Measurements from ENCODE around the gene TEDC2. TPM values are rescaled to one million over a fixed set of nuclear protein-coding genes. Genes with fewer than 3 reads are reported as not detected.

Gene TEDC2
- total RNA-seq, 1 experiment from 2014 or later, result 35.5 TPM

DNA sequence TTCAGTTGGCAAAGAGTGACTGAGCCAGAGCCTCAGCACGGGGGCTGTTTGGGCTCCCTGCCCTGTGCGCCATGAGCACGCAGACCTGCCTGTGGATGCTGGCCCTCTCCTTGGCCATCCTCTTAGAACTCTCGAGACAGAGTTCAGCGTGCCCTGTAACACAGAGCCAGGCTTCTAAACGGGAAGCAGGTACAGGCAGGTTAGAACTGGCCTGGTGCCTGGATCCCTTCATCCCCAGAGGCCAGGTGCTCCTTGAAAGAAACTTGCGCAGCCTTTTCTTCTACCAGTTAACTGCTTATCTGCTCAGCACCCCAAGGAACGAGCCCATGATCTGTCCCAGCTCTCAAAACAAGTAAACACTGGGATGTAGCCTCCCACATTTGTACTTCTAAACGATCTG is 23.8 kb upstream of the TEDC2 start:
- H3K4me3 ChIP-seq (ENCODE audit: low read length), result no peak overlapping the region
- POLR2A ChIA-PET (ENCODE audit: unreplicated experiment), result no interaction called here
- no peak for TF ChIP-seq EZH2 (IDR thresholded peaks at IDR 0.05; ENCODE audit: low read length, unreplicated experiment)
- TF ChIP-seq EZH2phosphoT487 (IDR thresholded peaks at IDR 0.05; ENCODE audit: borderline replicate concordance, low read length), result no peak
- TF ChIP-seq, protein P1, sequence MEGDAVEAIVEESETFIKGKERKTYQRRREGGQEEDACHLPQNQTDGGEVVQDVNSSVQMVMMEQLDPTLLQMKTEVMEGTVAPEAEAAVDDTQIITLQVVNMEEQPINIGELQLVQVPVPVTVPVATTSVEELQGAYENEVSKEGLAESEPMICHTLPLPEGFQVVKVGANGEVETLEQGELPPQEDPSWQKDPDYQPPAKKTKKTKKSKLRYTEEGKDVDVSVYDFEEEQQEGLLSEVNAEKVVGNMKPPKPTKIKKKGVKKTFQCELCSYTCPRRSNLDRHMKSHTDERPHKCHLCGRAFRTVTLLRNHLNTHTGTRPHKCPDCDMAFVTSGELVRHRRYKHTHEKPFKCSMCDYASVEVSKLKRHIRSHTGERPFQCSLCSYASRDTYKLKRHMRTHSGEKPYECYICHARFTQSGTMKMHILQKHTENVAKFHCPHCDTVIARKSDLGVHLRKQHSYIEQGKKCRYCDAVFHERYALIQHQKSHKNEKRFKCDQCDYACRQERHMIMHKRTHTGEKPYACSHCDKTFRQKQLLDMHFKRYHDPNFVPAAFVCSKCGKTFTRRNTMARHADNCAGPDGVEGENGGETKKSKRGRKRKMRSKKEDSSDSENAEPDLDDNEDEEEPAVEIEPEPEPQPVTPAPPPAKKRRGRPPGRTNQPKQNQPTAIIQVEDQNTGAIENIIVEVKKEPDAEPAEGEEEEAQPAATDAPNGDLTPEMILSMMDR (conservative IDR thresholded peaks at IDR 0.05; ENCODE audit: low read depth, low read length), result no peak
- no peak for ATAC-seq
- peaks cover 25% of the 10 kb centered on the region; the same call in 1 of the 2 replicates for H3K36me3 ChIP-seq (ENCODE audit: low read depth, low read length)
- H3K9me3 ChIP-seq (ENCODE audit: low read length), result no peaks in the 10 kb centered on the region
- H3K27ac ChIP-seq (ENCODE audit: low read length), result no peak overlapping the region
- no peak for DNase-seq
- no peaks in the 10 kb centered on the region for H3K27me3 ChIP-seq (ENCODE audit: low read length)
- intact Hi-C loops (cut with micrococcal nuclease), result no loop called here
- H3K4me2 ChIP-seq (ENCODE audit: low read length), result no peak overlapping the region
- peaks cover 14% of the 10 kb centered on the region for H3K79me2 ChIP-seq (ENCODE audit: low read length)
- BruUV-seq (replicated peaks), result no TSS peak
- H3F3A ChIP-seq (ENCODE audit: low read length, unreplicated experiment), result no peaks in the 10 kb centered on the region
- peaks cover 2% of the 10 kb centered on the region for H3K4me1 ChIP-seq (ENCODE audit: insufficient read depth, low read length)
- H4K20me1 ChIP-seq (ENCODE audit: low read length), result peaks cover 1% of the 10 kb centered on the region; the same call in 1 of the 2 replicates
- no peak overlapping the region for H2AFZ ChIP-seq (ENCODE audit: low read length)
- no peaks in the 10 kb centered on the region for H3K9me2 ChIP-seq (replicated peaks; ENCODE audit: low read length)
- H3K9ac ChIP-seq (ENCODE audit: low read length), result no peak overlapping the region
- CTCF ChIA-PET, result no interaction called here

DNA sequence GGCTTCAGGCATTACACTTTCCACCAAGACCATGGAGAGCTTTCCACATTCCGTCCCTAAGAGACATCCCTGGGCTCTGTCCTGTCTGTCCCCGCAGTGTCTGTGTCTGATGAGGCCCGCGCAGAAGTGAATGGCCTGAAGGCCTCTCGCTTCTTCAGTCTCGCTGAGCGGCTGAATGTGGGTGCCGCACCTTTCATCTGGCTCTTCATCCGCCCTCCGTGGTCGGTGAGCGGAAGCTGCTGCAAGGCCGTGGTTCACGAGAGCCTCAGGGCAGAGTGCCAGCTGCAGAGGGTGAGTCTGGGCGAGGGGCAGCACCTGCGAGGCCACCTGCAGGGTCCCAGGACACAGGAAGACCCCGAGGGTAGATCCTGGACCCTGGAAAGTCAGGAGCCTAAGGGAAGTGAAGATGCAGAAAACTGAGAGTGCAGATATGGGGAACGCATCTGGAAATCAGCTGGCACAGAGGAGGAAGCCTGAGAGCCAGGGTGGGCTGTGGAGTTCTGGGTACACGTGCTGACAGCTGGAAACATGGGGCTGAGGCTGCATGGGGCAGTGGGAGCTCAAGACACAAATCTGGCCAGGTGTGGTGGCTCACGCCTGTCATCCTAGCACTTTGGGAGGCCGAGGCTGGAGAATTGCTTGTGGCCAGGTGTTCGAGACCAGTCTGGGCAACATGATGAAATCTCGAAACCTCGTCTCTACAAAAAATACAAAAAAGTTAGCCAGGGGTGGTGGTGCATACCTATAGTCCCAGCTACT is 22.7 kb upstream of the TEDC2 start:
- ChIA-PET POLR2A (ENCODE audit: unreplicated experiment) (no interaction called here), CTCF (no interaction called here)
- TF ChIP-seq EZH2 (IDR thresholded peaks at IDR 0.05; ENCODE audit: low read length, unreplicated experiment) (no peak), EZH2phosphoT487 (IDR thresholded peaks at IDR 0.05; ENCODE audit: borderline replicate concordance, low read length) (no peak)
- TF ChIP-seq, protein P1 (conservative IDR thresholded peaks at IDR 0.05; ENCODE audit: low read depth, low read length), result no peak
- no peaks in the 10 kb centered on the region for H4K20me1 ChIP-seq (ENCODE audit: low read length)
- ATAC-seq (no peak), DNase-seq (no peak)
- H3K27me3 ChIP-seq (ENCODE audit: low read length), result no peaks in the 10 kb centered on the region
- H3K4me1 ChIP-seq (ENCODE audit: insufficient read depth, low read length), result no peaks in the 10 kb centered on the region
- no peaks in the 10 kb centered on the region for H3F3A ChIP-seq (ENCODE audit: low read length, unreplicated experiment)
- 0 out of 2 replicates have a peak, but pooled peaks cover 4% of the 10 kb centered on the region for H3K79me2 ChIP-seq (ENCODE audit: low read length)
- H3K9me2 ChIP-seq (replicated peaks; ENCODE audit: low read length), result no peaks in the 10 kb centered on the region
- no peak overlapping the region for H3K4me2 ChIP-seq (ENCODE audit: low read length)
- no peaks in the 10 kb centered on the region for H3K9me3 ChIP-seq (ENCODE audit: low read length)
- BruUV-seq (replicated peaks), result no TSS peak
- intact Hi-C loops (cut with micrococcal nuclease), result no loop called here
- no peak overlapping the region for H3K9ac ChIP-seq (ENCODE audit: low read length)
- H2AFZ ChIP-seq (ENCODE audit: low read length), result no peak overlapping the region
- peaks cover 22% of the 10 kb centered on the region; the same call in 1 of the 2 replicates for H3K36me3 ChIP-seq (ENCODE audit: low read depth, low read length)
- H3K4me3 ChIP-seq (ENCODE audit: low read length), result no peak overlapping the region
- no peak overlapping the region for H3K27ac ChIP-seq (ENCODE audit: low read length)

DNA sequence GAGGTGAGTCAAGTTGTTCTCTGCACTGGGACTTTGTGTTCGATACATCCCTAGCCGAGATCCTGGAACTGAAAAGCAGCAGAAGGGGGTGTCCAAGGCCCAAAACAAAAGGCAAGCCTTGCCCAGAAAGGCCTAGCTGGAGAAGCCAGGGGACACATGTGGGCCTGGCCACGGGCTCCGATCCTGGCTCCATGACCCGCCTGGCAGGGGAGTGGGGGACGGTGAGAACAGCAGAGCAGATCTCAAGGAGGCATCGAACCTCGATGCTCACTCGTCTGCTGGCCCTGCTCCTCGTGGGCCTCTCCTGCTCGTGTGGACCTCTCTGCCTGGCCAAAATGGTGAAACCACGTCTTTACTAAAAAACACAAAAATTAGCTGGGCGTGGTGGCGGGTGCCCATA is 21.8 kb upstream of the TEDC2 start:
- peaks cover 15% of the 10 kb centered on the region; the same call in 1 of the 2 replicates for H3K36me3 ChIP-seq (ENCODE audit: low read depth, low read length)
- CTCF ChIA-PET, result no interaction called here

More for the DNA sequence above, 21.8 kb upstream of the TEDC2 start:
- intact Hi-C loops (cut with micrococcal nuclease), result no loop called here
- no peaks in the 10 kb centered on the region for H4K20me1 ChIP-seq (ENCODE audit: low read length)
- ATAC-seq (no peak), DNase-seq (no peak)
- no peak overlapping the region for H3K4me2 ChIP-seq (ENCODE audit: low read length)
- H3K9ac ChIP-seq (ENCODE audit: low read length), result no peak overlapping the region
- H3K79me2 ChIP-seq (ENCODE audit: low read length), result no peaks in the 10 kb centered on the region
- no peak overlapping the region for H2AFZ ChIP-seq (ENCODE audit: low read length)
- no peaks in the 10 kb centered on the region for H3K9me3 ChIP-seq (ENCODE audit: low read length)
- H3K27ac ChIP-seq (ENCODE audit: low read length), result no peak overlapping the region
- no peaks in the 10 kb centered on the region for H3F3A ChIP-seq (ENCODE audit: low read length, unreplicated experiment)
- TF ChIP-seq, protein P1 (conservative IDR thresholded peaks at IDR 0.05; ENCODE audit: low read depth, low read length), result no peak
- TF ChIP-seq EZH2 (IDR thresholded peaks at IDR 0.05; ENCODE audit: low read length, unreplicated experiment) (no peak), EZH2phosphoT487 (IDR thresholded peaks at IDR 0.05; ENCODE audit: borderline replicate concordance, low read length) (no peak)
- no peak overlapping the region for H3K4me3 ChIP-seq (ENCODE audit: low read length)
- H3K4me1 ChIP-seq (ENCODE audit: insufficient read depth, low read length), result no peaks in the 10 kb centered on the region
- no TSS peak for BruUV-seq (replicated peaks)
- no peaks in the 10 kb centered on the region for H3K27me3 ChIP-seq (ENCODE audit: low read length)
- POLR2A ChIA-PET (ENCODE audit: unreplicated experiment), result no interaction called here
- H3K9me2 ChIP-seq (replicated peaks; ENCODE audit: low read length), result no peaks in the 10 kb centered on the region

All from PC-3 (cell line).